GM12878 (cell line): ENCODE data around the gene SLC44A4. TPM values are rescaled to one million over a fixed set of nuclear protein-coding genes. Genes with fewer than 3 reads are reported as not detected.

Source experiments
- ATAC-seq: fragments of 200-7000 bp; cut with Tn5 transposase; 3 replicates; pipeline ENCODE4 v1.9.1; 2020; ENCODE audit warnings: mild to moderate bottlenecking, moderate library complexity
- BruUV-seq: library from RNA; stranded (reverse); fragments of 400-500 nt; replicated peaks from 2 replicates; lab custom pipeline; 2021; lab: Mats Ljungman, UMichigan
- CTCF ChIA-PET: fragments of 300-600 bp; sonication (Branson Sonifier 250); formaldehyde crosslinking; extraction: SDS; loops from one replicate; lab custom pipeline; 2021; ENCODE audit warnings: inconsistent platforms; lab: Yijun Ruan, JAX
- POLR2A ChIA-PET: fragments of 350-600 bp; formaldehyde crosslinking; extraction: SDS; loops from one replicate; lab custom pipeline; 2021; ENCODE audit warnings: inconsistent platforms; lab: Charles Lee
- RAD21 ChIA-PET: fragments of 300-600 bp; sonication (Branson Sonifier 250); formaldehyde crosslinking; loops from one replicate; lab custom pipeline; 2023; ENCODE audit warnings: antibody characterized with exemption; ENCODE audit not compliant: unreplicated experiment; lab: Charles Lee
- SMC1A ChIA-PET: fragments of 300-600 bp; sonication (Branson Sonifier 250); formaldehyde crosslinking; loops from one replicate; lab custom pipeline; 2023; ENCODE audit not compliant: unreplicated experiment, uncharacterized antibody; lab: Charles Lee
- DNase-seq: peaks from one replicate; pipeline ENCODE4 v3.0.0-alpha.2; 2011; ENCODE audit warnings: low read depth, low spot score
- FAIRE-seq: peaks from 3 replicates; lab custom pipeline; 2011; peaks lifted over from hg19 to GRCh38; lab: Jason Lieb, UNC
- H2AFZ ChIP-seq: 2 replicates; pipeline ENCODE4 v1.6.0; 2011; ENCODE audit warnings: low read depth, low read length, control low read depth; ENCODE audit not compliant: control insufficient read depth
- H3K27ac ChIP-seq: 2 replicates; pipeline ENCODE4 v1.5.1; 2011; ENCODE audit warnings: control low read depth; ENCODE audit not compliant: control insufficient read depth, insufficient read depth
- H3K27me3 ChIP-seq, 2 experiments: replicated peaks in 1 of 2; 2 replicates each; pipeline versions ENCODE4 v1.6.0 to v1.6.1; 2011; ENCODE audit warnings: low read length in 1 of 2; ENCODE audit not compliant: control insufficient read depth in 2 of 2, insufficient read depth in 2 of 2
- H3K36me3 ChIP-seq, 2 experiments: 2 replicates each; pipeline ENCODE4 v1.5.1; 2011; ENCODE audit warnings: low read length in 1 of 2; ENCODE audit not compliant: control insufficient read depth in 2 of 2, insufficient read depth in 2 of 2
- H3K4me1 ChIP-seq: 2 replicates; pipeline ENCODE4 v1.6.1; 2011; ENCODE audit warnings: mild to moderate bottlenecking, low read length, moderate library complexity, mixed read lengths; ENCODE audit not compliant: control insufficient read depth, insufficient read depth
- H3K4me2 ChIP-seq: 2 replicates; pipeline ENCODE4 v1.6.0; 2011; ENCODE audit warnings: control low read depth; ENCODE audit not compliant: control insufficient read depth, insufficient read depth
- H3K4me3 ChIP-seq: fragments of 200-600 bp; sonication (generic); 2 replicates; pipeline ENCODE4 v1.5.1; 2016
- H3K79me2 ChIP-seq: 2 replicates; pipeline ENCODE4 v1.6.0; 2011; ENCODE audit warnings: low read length; ENCODE audit not compliant: control insufficient read depth, insufficient read depth
- H3K9ac ChIP-seq: 2 replicates; pipeline ENCODE4 v1.8.0; 2011; ENCODE audit warnings: low read length, control low read depth, mixed read lengths; ENCODE audit not compliant: control insufficient read depth, insufficient read depth
- H3K9me3 ChIP-seq: replicated peaks from 3 replicates; pipeline ENCODE4 v1.5.1; 2011; ENCODE audit warnings: mild to moderate bottlenecking, low read length; ENCODE audit not compliant: control insufficient read depth, insufficient read depth
- H4K20me1 ChIP-seq: 2 replicates; pipeline ENCODE4 v1.6.0; 2011; ENCODE audit not compliant: control insufficient read depth, insufficient read depth
- MLLT1 ChIP-seq: fragments of 450-650 bp; IDR thresholded peaks from 2 replicates; pipeline ENCODE4 v1.6.1; 2016; ENCODE audit warnings: mild to moderate bottlenecking
- MTA3 ChIP-seq: IDR thresholded peaks from 2 replicates; pipeline ENCODE4 v1.6.1; 2012; ENCODE audit warnings: low read length, inconsistent platforms, borderline replicate concordance
- MXI1 ChIP-seq: fragments of 150-350 bp; IDR thresholded peaks from 2 replicates; pipeline ENCODE4 v1.6.1; 2011; ENCODE audit warnings: low read depth, mild to moderate bottlenecking, inconsistent platforms, low read length, improper control_type of control experiment
- PKNOX1 ChIP-seq: fragments of 450-650 bp; IDR thresholded peaks from 2 replicates; pipeline ENCODE4 v1.6.1; 2016; ENCODE audit warnings: mild to moderate bottlenecking
- POLR2A ChIP-seq: IDR thresholded peaks from 2 replicates; pipeline ENCODE4 v1.6.1; 2011; ENCODE audit warnings: low read depth, mild to moderate bottlenecking, low read length
- YBX1 ChIP-seq: fragments of 450-650 bp; IDR thresholded peaks from 2 replicates; pipeline ENCODE4 v1.6.1; 2016; ENCODE audit warnings: antibody characterized with exemption
- WGBS: methylation state at CpG from one replicate; pipeline ENCODE4 v1.1.6; 2016; ENCODE audit warnings: low lambda C conversion rate; ENCODE audit not compliant: insufficient replicate concordance, insufficient coverage; ENCODE audit errors: missing lambda C conversion rate; 5-methylcytosine and 5-hydroxymethylcytosine counted together
- in situ Hi-C: fragments of 300-500 bp; cut with MboI; formaldehyde crosslinking; loops from 9 replicates; pipeline ENCODE4 v1.14.3; 2018; ENCODE audit warnings: mixed read lengths
- intact Hi-C: fragments of 100-400 bp; cut with micrococcal nuclease; formaldehyde crosslinking; loops from one replicate; pipeline ENCODE4 v1.14.2; 2022; ENCODE audit not compliant: unreplicated experiment
- polyA plus RNA-seq, 11 experiments: library from polyadenylated mRNA; depleted of rRNA in 4 of 11; unstranded in 6 of 11; stranded (reverse) in 5 of 11; fragments of >200 nt; fragmentation: Nextera tagmentation in 4 of 11; fragmentation: Illumina TruSeq in 1 of 11; extraction: Ambion mirVana in 4 of 11; extraction: Trizol in 1 of 11; gene quantifications; 1 replicate in 1 of 11; 2 replicates in 10 of 11; pipeline versions ENCODE4 v1.2.1 to v1.2.3, GENCODE V29; 2011 to 2016; ENCODE audit warnings: inconsistent platforms in 2 of 11, missing spikeins in 2 of 11, low read depth in 1 of 11
- total RNA-seq, 4 experiments: library from RNA; depleted of rRNA in 3 of 4; stranded (reverse); fragments of >200 nt in 3 of 4; fragmentation: Illumina TruSeq in 1 of 4; extraction: Trizol in 1 of 4; gene quantifications; 2 replicates each; pipeline versions ENCODE4 v1.2.1 to v1.2.3, GENCODE V29; 2013 to 2021
- TF ChIP-seq, protein P1 (sequence below): IDR thresholded peaks from 2 replicates; pipeline ENCODE4 v1.6.1; 2011; ENCODE audit warnings: borderline replicate concordance, low read depth, mild to moderate bottlenecking, moderate library complexity, mixed read lengths, low read length; ENCODE audit not compliant: insufficient read depth; ENCODE audit errors: extremely low read length

The SLC44A4 gene
- total and polyA plus RNA-seq, 10 of the 15 experiments (the other 5 are each of a cell fraction or from before 2014, with no cell fraction given), result 0.04 to 0.24 (median 0.15) TPM; not detected in 3

DNA sequence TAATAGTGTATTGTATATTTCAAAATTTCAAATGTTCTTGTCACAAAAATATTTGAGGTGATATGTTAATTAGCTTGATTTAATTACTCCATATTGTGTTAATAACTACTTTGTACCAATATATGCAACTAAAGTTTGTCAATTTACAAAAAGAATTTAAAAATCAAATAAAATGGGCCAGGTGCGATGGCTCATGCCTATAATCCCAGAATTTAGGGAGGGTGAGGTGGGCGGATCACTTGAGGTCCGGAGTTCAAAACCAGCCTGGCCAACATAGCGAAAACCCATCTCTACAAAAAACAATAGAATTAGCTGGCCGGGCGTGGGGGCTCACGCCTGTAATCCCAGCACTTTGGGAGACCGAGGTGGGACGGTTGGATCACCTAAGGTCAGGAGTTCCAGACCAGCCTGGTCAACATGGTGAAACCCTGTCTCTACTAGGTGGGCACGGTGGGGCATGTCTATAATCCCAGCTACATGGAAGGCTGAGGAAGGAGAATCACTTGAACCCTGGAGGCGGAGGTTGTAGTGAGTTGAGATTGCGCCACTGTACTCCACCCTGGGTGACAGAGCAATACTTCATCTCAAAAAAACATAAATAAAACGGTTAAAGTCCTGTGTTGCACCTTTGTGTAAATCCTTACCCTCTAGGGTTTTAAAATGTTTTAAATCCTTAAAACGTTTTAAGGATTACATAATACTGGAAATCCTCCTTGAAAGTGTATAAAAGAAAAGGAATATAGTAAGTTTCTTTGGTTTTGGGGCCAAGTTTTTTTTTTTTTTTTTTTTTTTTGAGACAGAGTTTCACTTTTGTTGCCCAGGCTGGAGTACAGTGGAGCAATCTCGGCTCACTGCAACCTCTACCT lies 47.2 kb downstream of the SLC44A4 start (continued):
- TF ChIP-seq MLLT1, result 0 out of 2 replicates have a peak, but pooled peaks have one; percentile 18

DNA sequence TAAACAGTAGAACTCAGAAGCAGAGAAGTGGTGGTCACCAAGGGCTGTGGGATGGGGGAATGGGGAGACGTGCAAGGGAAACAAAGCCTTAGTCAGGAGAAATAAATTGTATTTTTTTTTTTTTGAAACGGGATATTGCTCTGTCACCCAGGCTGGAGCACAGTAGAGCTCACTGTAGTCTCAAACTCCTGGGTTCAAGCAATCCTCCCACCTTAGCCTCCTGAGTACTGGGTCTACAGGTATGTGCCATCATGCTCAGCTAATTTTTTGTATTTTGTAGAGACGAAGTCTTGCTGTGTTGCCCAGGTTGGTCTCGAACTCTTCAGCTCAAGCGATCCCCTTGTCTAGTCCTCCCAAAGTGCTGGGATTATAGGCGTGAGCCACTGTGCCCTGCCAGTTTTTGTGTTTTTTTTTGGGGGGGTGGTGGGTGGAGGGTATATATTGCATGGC lies 47.9 kb downstream of the SLC44A4 start:
- peak overlapping the region; percentile 79 for H3K4me3 ChIP-seq
- H3K4me2 ChIP-seq, result peak overlapping the region; percentile 73
- ATAC-seq (no peak), FAIRE-seq (no peak), DNase-seq (no peak)
- TF ChIP-seq MTA3 (no peak), MXI1 (0 out of 2 replicates have a peak, but pooled peaks have one; percentile 16), PKNOX1 (no peak), POLR2A (no peak), YBX1 (no peak)
- TF ChIP-seq, protein P1, sequence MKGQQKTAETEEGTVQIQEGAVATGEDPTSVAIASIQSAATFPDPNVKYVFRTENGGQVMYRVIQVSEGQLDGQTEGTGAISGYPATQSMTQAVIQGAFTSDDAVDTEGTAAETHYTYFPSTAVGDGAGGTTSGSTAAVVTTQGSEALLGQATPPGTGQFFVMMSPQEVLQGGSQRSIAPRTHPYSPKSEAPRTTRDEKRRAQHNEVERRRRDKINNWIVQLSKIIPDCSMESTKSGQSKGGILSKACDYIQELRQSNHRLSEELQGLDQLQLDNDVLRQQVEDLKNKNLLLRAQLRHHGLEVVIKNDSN, result no peak
- WGBS, result 32% methylated on average over 6 of the region's 6 CpGs
- BruUV-seq, result no TSS peak
- H3K79me2 ChIP-seq, result peaks cover 44% of the 10 kb centered on the region
- peaks cover 8% of the 10 kb centered on the region for H3K4me1 ChIP-seq
- peak overlapping the region; percentile 59 for H3K9ac ChIP-seq
- H4K20me1 ChIP-seq, result no peaks in the 10 kb centered on the region
- no peaks in the 10 kb centered on the region for H3K9me3 ChIP-seq
- intact Hi-C loops, result loop anchor here (1.0 to 5.0 kb wide), 4 partner anchors 34 to 285 kb away; partner anchors contain the start of genes ATP6V1G2, CSNK2B, LY6G5B and VARS1
- CTCF ChIA-PET, result interaction anchor here (0.6 to 4.0 kb wide), 28 partner anchors 8 to 336 kb away, joined by 3 to 27 read pairs (median 6); partner anchors contain the start of genes CLIC1, DDAH2, HSPA1A and HSPA1L
- POLR2A ChIA-PET, result interaction anchor here (0.5 to 10.9 kb wide), 26 partner anchors 9 to 1748 kb away, joined by 3 to 122 read pairs (median 4); partner anchors contain the start of genes ABHD16A, CLIC1, DDX39B and HSPA1A
- RAD21 ChIA-PET, result interaction anchor here (0.5 to 3.9 kb wide), 29 partner anchors 8 to 348 kb away, joined by 3 to 30 read pairs (median 5); partner anchors contain the start of genes ABHD16A, DDAH2, DXO and GPANK1
- SMC1A ChIA-PET, result interaction anchor here (0.5 to 3.7 kb wide), 33 partner anchors 11 to 290 kb away, joined by 3 to 30 read pairs (median 4); partner anchors contain the start of genes ABHD16A, ATP6V1G2, CLIC1 and HSPA1A
- H3K27ac ChIP-seq, result peak overlapping the region; percentile 67
- H3K27me3 ChIP-seq, result no peaks in the 10 kb centered on the region
- in situ Hi-C loops, result loop anchor here (10.0 kb wide), 1 partner anchor 286 kb away; the partner anchor contains the start of genes ATP6V1G2, DDX39B and NFKBIL1
- peak overlapping the region; percentile 35; the same call in 1 of the 2 replicates for H2AFZ ChIP-seq
- H3K36me3 ChIP-seq, result no peaks in the 10 kb centered on the region
